ENCODE data around the gene KCNN3. TPM values are rescaled to one million over a fixed set of nuclear protein-coding genes. Genes with fewer than 3 reads are reported as not detected.

Gene KCNN3
- total RNA-seq, 1 donor = 0.09 TPM

GRCh38 chr1:154865442-154866256 is 4.4 kb downstream of the KCNN3 start:
- no peak for DNase-seq (ENCODE audit: low read depth)
- H3K4me3 ChIP-seq (ENCODE audit: low read depth, low read length) = no peak overlapping the region
- TF ChIP-seq CTCF (IDR thresholded peaks at IDR 0.05; ENCODE audit: insufficient read depth, low read length) = no peak

GRCh38 chr1:154864189-154864975 is 5.7 kb downstream of the KCNN3 start:
- no peak for TF ChIP-seq CTCF (IDR thresholded peaks at IDR 0.05; ENCODE audit: insufficient read depth, low read length)
- no peak overlapping the region for H3K4me3 ChIP-seq (ENCODE audit: low read depth, low read length)
- no peak for DNase-seq (ENCODE audit: low read depth)

GRCh38 chr1:154863315-154864174 is 6.5 kb downstream of the KCNN3 start:
- TF ChIP-seq CTCF (IDR thresholded peaks at IDR 0.05; ENCODE audit: insufficient read depth, low read length) = peak; percentile 50
- no peak overlapping the region for H3K4me3 ChIP-seq (ENCODE audit: low read depth, low read length)
- DNase-seq (ENCODE audit: low read depth) = no peak

GRCh38 chr1:154862907-154863306 is 7.2 kb downstream of the KCNN3 start:
- H3K4me3 ChIP-seq (ENCODE audit: low read depth, low read length) = no peak overlapping the region
- TF ChIP-seq CTCF (IDR thresholded peaks at IDR 0.05; ENCODE audit: insufficient read depth, low read length) = no peak
- no peak for DNase-seq (ENCODE audit: low read depth)

- no peak for DNase-seq (ENCODE audit: low read depth)
- no peak overlapping the region for H3K4me3 ChIP-seq (ENCODE audit: low read depth, low read length)
- TF ChIP-seq CTCF (IDR thresholded peaks at IDR 0.05; ENCODE audit: insufficient read depth, low read length) = no peak
Measured at GRCh38 chr1:154861607-154862094, 8.4 kb downstream of the KCNN3 start.

GRCh38 chr1:154860156-154860870 is 9.8 kb downstream of the KCNN3 start:
- no peak overlapping the region for H3K4me3 ChIP-seq (ENCODE audit: low read depth, low read length)
- DNase-seq (ENCODE audit: low read depth) = no peak
- no peak for TF ChIP-seq CTCF (IDR thresholded peaks at IDR 0.05; ENCODE audit: insufficient read depth, low read length)
